GM21526 (cell line): ENCODE measurements around the gene ENO4.

Source experiments
- ATAC-seq: cut with Tn5 transposase; IDR thresholded peaks from one replicate; pipeline ENCODE4 v1.9.1; 2021; ENCODE audit warnings: moderate library complexity; ENCODE audit not compliant: unreplicated experiment, low FRiP score

ENO4 gene

DNA sequence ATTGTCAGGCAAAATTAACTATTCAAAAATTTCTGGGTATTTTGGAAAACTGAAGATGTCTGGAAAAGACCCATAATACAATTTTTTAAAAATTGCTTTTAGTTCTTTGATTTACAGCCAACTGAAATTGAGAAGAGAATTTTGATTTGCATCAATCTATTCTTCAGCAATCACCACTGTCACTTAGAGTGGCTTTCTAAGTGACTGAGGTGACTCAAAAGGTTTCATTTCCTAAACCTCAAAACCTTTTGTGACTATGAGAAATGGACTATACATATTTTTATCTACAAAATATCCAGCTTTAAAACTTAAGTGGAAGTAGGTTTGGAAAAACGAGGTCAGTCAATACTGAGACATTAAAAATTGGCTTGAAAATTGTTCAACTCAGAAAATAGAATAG lies 60.0 kb downstream of the ENO4 start:
- ATAC-seq = no peak

DNA sequence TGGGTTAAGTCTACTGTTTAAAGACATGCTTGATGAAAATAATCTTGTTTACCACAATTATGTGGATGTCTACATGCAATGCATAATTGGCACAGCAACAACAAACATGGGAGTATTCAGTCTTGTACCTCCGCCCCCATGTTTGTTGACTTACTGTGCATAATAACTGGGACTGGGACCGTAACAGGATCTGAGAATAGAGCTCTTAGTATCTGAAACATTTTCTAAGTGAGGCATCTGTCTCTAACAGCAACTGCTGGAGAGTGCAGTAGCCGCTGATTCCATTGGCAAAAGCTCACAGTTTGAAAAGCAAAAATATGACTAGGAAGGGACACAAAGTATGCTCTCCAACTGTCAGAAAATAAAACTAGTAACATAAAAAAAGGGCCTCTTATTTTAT lies 61.6 kb downstream of the ENO4 start:
- no peak for ATAC-seq

DNA sequence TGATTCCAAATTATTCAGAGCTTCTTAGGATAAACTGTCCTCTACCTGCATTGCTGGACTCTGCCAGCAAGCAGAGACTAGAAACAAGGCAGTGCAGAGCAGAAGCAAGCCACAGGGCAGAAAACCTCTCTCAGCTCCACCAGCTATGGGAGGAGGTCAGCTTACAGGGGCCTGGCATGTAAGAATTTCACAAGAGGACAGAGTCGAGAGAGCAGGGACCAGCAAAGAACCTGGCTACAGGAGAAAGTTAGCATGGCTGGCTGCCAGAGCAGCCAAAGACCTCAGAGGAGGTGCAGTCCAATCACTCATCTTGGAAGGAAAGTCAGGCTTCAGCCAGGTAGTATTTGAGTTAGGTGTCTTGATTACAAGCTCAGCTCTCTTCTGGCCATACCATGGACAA lies 62.9 kb downstream of the ENO4 start:
- no peak for ATAC-seq

DNA sequence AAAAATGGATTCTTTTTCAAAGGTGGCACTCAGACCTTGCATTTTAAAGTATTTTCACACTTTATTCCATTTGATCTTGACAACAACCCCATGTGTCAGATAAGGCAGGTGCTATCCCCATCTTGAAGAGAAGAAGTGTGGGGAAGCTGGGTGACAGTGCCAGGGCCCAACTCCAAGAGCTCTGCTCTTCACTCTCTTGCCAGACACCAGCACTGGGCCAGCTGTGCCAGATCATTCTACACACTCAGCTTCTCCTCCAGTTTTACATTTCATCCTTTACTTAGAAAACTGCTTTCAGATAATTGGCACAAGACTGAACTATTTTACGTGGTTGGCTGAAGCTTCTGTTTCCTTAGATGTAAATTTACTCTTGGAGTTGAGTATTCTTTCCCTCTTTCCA lies 64.4 kb downstream of the ENO4 start:
- no peak for ATAC-seq

DNA sequence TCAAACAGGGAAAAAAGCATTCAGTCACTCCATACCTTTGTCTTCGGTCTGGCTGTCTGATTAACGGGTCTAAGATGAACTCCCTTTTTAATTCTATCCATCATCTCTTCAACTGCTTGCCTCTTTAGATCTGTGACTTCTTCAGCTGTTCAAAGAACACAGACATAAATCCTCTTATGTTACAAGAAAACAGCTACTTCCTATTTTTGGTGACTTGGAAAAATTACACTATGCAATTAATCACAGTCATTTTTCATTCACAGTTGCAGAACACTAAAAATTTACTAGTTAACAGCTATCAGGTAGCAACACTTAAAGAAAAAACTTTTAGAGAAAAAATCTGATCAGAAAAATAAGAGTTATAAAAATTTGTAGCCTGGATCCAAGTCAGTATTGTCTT lies 66.0 kb downstream of the ENO4 start:
- no peak for ATAC-seq

DNA sequence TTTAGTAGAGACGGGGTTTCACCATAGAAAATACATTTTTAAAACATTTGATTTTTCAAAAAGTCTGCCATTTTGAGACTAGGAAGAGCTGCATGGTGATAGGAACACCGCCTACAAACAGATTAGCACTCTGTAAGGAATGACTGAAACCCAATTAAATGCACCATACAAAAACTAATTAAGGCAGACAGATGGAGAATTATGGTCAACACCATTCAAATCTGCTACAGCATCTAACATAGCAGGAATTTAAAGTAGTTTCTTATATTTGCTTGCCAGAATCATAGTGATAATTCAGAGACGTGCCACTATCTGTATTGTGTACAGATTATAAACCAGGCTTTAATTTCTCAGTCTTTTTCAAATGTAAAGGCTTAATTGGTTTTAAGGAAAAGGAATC lies 68.2 kb downstream of the ENO4 start:
- ATAC-seq = no peak

DNA sequence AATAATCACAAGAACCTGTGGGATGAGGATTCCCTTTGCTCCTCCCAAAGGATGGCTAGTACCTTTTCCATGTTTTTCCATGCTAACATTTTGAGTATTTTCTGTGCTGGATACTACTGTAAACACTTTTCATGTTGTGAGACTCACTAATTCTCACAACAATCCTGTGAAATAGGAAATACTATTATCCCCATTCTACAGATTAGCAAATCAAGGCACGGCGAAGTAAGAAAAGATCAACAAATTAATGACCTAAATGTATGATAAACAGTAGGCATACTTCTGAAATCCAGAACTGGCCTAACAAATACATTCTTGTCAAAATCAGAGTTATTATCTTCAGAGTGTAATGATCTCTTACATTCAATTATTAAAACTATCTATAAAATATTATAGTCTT lies 69.3 kb downstream of the ENO4 start:
- no peak for ATAC-seq

DNA sequence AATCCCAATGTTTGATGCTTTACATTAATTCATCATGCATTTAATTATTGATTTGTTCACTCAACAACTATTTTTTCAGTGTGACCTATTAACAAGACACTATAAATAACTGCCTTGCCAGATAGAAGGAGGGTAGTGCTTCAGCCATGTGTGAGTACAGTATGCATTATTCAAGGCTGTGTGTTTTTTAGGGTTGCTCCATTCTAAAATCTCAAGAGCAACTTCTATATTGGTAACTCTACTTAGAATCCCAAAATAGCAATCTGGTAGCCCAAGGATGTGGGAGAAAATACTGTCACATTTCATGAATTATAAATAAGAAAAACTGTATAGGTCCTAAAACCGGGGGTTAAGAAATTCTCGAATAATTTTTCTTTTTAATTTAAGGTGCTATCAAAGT lies 69.9 kb downstream of the ENO4 start:
- no peak for ATAC-seq

DNA sequence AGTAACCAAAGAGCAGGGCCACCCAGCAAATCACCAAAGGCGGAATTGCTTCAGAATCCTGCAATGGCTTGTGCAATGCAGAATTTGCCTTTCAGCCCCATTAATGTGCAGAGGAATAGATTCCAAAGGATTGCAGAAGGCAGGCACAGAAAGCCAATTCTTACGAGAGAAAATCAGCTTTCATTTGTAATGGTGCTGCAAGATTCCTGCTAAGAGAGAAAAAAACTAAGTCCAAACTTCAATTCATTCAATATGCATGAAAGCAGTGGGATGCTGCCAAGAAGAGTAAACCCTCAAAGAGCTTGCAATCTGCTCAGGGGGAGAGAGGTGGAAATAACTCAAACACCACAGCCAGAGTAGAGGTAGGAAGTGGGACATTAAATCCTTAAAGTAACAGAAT lies 70.4 kb downstream of the ENO4 start:
- ATAC-seq = no peak

DNA sequence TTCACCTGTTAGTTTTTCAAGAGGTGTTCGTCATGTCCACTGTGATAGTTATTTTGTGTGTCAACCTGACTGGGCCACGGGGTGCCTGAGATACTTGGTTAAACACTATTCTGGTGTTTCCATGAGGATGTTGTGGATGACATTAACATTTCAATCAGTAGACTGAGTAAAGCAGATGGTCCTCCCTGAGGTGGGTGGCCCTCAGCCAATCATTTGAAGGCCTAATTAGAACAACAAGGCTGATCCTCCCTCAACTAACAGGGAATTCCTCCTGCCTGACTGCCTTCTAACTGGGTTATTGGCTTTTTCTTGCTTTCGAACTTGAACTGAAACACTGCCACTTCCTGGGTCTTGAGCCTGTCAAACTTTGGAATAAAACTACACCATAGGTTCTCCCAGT lies 75.8 kb downstream of the ENO4 start:
- ATAC-seq = no peak

DNA sequence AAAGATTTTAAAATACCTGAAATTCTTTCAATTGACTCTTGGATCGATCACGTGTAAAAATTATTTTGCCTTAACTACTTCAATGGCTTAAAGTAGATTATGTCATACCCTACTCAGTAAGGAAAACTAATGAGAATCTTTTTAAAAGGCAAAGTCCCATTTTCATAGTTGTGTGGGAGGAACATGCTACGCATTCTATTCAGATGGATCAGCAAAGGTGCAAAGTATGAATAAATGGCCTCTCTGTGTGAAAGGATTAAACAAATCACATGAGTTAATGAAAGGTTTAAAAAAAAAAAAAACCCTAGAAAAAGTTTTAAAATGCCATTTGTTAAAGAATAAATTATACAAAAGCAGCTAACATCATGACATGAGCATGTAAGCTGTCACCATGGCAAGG lies 77.1 kb downstream of the ENO4 start:
- ATAC-seq = no peak

DNA sequence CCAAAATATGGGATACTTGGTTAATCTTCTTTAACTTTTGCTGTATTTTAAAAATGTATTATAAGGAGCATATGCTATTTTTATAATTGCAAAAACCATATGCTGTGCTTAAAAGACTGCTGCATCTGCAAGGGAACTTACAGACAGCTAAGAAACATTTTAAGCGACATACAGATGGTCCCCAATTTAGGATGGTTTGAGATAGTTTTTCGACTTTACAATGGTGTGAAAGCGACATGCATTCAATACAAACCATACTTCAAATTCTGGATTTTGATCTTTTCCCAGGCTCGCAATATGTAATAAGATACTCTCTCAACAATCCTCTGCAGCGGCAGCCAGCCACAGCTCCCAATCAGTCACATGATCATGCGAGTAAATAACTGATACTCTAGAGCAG lies 82.5 kb downstream of the ENO4 start:
- no peak for ATAC-seq
